Urothelium cell line (cell line): ENCODE data around the gene MALAT1.

Experiments
- DNase-seq: peaks from one replicate; pipeline ENCODE4 v3.0.0; 2011; ENCODE audit warnings: low spot score, mixed read lengths
- FAIRE-seq: peaks from 2 replicates; lab custom pipeline; 2011; peaks lifted over from hg19 to GRCh38; lab: Jason Lieb, UNC

Gene MALAT1

DNA sequence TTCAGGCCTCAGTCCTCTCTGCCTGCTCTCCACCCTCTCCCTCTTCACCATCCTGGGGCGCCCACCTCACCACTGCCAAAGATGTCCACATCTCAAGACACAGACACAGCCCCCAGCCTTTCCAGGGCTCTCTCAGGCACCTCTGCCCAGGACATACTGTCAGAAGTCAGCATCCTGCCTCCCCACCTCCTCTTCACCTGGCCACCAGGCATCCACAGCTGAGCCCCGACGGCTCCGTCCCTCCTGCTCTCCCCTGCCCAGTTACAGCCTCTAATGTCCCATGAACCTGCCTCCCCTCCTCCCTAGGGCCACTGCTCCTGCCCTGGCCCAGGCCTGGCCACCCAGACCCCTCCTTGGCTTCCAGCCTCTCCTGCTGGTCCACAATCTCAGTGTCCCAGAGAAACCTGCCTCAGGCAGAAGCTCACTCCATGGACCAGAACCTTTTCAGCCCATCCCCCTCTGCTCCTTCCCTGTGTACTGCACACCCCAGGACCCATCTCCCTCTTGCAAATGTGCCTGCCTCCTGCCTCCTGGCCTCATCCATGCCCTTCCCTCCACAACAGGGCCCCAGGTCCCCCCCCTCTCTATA is 56.1 kb downstream of the MALAT1 start:
- DNase-seq (no peak), FAIRE-seq (no peak)

DNA sequence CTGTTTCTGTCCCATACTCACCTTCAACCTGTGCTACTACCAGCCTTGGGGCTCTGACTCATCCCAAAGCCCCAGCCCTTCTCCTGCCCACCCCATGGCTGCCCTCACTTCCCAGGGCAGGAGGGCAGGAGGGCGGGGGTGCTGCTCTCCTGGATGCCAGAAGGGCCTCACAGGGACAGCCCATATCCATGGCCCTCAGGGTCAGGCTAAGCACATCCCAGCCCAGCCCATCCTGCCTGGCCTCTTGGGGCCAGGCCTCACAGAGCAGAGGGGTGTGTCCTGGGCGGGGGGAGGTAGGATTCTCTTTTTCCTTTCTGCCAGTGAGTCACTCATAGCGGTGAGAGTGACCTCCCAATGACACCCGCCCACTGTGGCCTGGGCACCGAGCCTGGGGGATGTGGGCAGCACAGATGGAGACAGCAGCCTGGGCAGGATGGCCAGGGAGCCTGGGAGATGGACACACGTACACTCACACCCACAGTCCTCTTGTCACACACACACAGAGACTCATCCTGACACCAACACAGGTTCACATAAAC is 56.9 kb downstream of the MALAT1 start:
- DNase-seq = peak; percentile 89
- peak; percentile 86 for FAIRE-seq
